ENCODE results near the gene SPRY4.
"Not testable (repeated sequence)": the region's sequence is repeated elsewhere in the genome, so short reads cannot be mapped to it uniquely, and the experiment has no call there.

The SPRY4 gene

DNA sequence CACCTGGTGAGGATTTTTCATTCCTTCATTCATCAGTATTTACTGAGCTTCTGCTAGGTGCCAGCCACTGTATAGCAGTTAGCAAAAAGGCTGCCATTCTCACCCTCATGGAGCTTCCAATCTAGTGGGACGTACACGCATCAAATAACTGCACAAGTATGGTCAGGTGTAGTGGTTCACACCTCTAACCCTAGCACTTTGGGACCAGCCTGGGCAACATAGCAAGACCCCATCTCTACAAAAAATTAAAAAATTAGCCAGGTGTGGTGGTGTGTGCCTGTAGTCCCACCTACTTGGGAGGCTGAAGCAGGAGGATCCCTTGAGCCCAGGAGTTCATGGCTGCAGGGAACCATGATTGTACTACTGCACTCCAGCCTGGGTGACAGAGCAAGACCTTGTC, 8.9 kb upstream of the SPRY4 start:
- DNase-seq: not testable (repeated sequence)

GRCh38 chr5:142330444-142330843, 5.6 kb upstream of the SPRY4 start:
- DNase-seq: no peak

- no peak for DNase-seq
Observed at GRCh38 chr5:142330026-142330425, 5.2 kb upstream of the SPRY4 start.

DNA sequence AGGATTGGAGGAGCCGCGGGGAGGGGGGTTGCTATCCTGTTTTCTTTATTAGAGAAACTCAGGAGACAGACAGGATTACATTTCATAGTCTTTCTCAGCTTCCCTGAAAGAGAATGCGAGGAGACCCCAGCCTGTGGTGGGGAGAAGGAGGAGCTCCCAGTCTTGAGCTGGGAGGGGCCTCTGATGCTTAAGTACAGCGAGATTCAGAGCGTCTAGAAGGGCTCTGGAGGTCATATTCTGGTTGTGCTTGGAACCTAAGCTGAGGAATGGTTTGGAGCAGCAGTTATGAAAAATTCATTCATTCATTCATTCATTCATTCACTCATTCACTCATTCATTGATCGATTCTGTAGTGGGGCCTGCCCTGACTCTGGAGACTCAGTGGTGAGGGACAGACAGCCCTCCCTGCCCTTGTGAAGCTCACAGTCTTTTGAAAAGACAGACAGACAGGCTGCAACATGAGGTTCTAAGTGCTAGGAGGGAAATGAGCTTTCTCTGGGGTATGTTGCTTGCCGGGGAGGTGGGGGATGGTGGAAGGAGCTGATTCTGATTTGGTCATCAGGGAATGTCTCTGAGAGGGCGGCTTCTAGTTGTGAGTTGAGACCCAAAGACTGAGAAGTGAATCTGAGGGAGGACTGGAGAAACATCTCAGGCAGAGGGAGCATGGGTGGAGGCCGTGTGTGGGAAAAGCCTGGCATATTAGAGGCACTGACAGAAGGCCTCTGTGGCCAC, 2.5 kb upstream of the SPRY4 start:
- DNase-seq: no peak

GRCh38 chr5:142326480-142326938, 1.7 kb upstream of the SPRY4 start:
- DNase-seq: no peak

DNA sequence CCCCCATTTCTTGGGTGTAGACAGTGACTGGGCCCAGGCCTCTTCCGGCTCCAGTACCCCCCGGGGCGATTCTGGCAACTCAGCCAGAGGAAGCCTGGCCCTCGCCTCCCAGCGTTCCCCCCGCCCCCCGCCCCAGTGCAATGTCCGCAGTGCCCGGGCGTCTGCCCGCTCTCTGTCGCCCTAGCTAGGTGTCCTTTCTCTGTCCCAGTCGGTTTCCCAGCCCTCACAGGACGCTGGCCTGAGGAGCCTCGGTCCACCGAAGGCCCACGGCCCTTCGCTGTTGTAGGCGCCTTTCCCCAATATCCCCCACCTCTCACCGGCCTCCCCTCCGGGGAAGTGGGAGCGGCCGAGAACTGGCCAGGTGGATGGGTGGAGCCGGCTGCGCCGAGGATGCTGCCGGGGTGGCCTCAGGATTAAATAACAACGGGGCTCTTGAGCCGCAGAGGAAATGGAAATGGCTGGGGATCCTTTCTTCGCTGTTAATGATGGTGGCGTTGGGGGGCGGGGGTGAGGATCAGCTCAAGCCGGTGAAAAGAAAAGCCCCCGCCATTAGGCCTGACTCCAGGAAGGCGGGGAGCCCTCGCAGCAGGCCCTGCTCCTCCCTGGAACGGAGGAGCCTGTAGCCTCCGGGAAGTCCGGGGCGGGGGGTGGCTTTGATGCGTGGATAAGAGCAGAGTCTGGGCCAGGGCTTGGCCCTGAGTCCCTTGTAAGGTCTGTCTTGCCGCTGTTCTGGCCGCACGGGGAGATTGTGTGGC, 1.1 kb upstream of the SPRY4 start:
- DNase-seq: peak; percentile 64 to 77

- DNase-seq: peak in 1 of 2 experiments; percentile 45
Observed at GRCh38 chr5:142324136-142324870, 518 bp downstream of the SPRY4 start.

DNA sequence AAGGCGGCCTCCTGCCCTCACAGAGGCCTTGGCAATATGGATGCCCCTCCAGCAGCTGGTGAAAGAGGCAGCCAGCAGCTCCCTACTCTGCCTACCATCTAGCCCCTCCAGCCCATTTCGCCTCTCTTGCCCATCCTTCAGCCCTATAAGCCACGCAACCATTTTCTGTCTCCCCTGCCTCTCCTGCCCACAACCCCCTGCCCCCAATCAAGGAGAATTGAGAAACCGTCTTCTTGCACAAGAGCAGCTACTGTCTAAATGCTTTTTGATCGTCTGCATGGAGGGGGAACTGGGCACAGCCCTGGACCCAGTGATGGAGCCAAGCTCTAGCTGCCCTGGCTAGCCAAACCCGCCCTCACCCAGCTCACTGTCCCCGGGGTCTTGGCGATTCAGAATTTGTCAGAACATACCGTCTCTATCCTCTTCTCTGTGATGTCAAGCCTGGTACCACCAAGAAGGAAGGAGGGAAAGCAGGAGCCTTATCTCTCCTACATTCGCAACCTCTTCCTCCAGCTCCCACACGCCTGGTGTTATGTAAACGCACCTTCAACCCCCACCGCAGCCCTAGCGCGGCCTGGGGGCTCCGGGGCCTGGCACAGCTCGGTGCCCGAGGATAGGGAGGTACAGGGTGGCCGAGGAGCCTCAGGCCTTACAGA, 1.2 kb downstream of the SPRY4 start:
- no peak for DNase-seq

GRCh38 chr5:142322747-142323479, 1.9 kb downstream of the SPRY4 start:
- DNase-seq: no peak

DNA sequence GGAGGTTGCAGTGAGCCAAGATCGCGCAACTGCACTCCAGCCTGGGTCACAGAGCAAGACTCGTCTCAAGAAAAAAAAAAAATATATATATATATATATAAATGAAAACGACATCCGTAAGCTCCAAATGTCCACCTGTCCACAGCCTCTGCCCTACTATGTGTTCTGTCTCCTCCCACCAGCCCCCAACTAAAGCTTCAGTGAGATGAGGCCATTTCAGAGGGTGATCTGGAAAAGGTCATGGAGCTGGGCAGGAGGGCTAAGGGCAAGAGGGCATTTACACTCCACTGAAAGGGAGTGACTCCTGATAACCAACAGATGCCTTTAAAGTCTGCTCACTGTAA, 2.4 kb downstream of the SPRY4 start:
- DNase-seq: no peak

DNA sequence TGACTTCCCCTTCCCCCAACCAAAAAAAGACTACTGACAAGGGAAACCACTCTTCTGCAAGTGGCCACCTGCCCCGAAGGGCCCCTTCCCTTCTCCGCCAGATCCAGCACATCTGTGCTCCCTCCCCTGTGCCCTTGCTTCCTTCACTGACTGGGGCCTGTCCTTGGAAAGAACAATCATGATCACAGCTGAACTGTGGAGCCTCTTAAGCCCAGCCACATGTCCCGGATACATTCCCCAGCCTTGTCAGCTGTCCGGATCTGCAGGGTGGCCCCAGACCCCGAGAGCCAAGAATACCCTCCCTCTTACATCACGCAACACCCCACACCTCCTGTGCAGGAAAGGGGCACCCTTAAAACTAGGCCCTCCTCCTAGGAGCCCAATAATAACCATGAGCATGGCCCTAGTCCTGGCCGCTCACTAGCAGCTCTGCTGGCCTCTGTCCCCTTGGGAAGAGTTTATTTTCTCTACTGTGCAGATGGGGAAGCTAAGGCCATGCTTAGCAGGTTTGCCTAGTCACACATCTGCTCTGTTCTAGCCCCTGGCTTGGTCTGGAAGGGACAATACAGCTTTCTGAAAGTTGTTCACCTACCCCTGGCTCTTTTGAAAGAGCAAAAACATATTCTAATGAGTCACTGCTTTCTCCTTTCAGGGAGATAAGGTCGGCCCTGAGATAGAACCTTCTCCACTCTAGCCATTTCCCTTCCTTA, 3.8 kb downstream of the SPRY4 start:
- no peak for DNase-seq

- DNase-seq: no peak
Observed at GRCh38 chr5:142320430-142320738, 4.4 kb downstream of the SPRY4 start.

DNA sequence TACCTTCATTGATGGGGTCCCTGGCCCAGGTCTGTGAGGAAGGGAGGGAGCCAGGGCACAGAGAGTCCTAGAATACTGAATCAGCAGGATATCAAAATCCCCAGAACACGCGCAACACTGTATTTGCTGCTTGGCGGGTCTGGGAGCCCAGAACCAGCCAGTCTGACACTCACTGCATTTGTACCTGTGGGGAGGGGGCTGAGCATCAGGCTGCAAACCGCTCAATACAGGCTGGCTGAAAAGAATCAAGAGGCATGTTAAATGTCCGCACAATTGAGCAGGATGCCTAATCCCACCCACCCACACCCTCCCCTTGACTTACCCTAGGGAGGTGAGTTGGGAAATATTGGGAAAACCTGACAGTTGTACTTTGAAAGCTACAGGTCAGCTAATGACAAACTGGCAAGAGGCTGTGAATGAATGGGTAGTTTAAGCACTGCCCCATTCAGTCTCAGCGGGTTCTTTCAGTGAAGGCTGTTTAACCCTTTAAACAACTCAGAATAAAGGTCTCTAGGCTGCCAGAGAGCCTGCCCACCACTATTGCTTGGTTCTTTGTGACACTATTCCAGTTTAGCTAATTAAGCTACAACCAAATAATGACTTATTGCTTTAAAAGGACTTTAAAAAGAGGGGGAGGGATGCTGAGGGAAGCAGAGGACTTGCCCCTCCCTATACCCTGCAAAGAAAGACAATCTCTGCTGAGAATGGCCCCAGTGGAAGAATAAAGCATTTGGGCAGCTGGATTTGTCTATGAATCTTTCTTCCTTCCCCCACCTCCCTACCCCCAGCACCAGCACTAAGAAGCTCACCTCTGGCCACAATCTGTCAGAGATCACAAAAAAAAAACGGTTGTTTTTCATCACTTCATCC, 5.0 kb downstream of the SPRY4 start:
- DNase-seq: no peak

DNA sequence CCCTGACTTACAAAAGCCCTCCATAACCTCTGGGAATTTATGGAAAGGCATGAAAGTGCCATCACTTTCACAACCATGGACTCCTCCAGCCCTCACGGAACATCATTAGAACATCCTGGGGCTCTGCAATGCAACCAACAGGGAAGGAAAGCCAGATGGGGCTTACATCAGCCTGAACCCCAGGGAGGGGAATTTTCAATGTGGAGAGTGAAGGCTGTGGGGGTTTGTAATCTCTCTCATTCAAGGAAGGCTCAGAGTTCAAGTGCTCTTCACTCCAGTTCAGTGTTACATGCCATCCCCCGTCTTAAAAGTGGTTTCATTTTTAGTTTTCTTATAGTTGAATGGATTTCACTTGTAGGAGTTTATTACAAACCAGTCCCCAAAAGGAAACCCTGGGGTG, 5.7 kb downstream of the SPRY4 start:
- no peak for DNase-seq

DNA sequence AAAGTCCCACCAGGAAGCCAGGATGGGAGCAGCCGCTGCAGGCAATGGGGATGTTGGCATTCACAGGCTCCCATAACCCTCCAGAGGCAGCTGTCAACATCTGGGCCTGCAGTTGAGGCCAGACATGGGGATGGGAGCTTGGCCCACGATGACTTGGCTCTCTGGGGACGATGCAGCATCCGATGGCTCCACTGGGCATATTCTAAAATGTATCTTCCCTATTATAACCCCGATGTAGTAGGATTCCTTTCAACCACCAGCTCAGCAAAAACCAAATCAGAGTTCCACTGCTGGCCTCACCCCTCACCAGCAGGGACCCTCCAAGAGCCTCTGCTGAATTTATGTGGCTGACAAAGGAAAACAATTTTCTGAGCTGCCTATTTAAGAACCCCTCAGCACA, 7.1 kb downstream of the SPRY4 start:
- no peak for DNase-seq

DNA sequence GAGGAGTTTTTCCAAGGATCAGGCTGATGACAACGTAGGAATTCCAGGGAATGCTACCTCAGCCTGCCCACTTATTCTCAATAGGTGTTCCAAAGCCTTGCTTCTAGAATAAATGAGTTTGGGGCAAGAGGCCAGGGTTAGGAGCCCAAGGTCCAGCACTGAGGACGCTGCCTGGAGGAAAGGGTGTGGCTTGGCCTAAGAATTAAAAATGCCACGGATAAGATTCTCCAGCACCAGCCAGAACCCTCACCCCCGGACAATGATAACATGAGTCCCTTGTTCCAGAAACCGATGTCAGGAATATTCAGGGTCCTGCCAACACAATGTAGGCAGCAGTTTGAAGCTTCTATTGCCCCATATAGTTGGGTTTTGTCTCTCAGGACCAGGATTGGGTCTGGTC, 7.6 kb downstream of the SPRY4 start:
- DNase-seq: no peak

DNA sequence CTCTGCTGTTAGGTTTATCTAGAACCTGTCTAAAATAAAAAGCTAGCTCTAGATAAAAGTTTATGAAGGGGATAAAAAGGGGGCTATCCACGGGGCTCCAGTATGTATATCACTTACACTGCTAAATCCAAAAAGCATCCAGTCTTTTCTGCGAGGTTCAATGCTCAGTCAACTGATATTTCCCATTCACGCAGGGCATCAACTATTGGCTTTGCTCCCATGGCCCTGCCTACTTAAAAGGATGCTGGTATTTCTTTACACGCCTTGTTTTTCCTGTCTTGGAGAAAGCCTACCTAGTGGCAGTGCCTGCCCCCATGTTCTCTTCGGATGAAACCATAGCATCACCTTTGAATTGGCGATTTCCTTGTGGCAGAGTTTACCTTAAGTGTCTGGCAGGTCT, 8.1 kb downstream of the SPRY4 start:
- no peak for DNase-seq

DNA sequence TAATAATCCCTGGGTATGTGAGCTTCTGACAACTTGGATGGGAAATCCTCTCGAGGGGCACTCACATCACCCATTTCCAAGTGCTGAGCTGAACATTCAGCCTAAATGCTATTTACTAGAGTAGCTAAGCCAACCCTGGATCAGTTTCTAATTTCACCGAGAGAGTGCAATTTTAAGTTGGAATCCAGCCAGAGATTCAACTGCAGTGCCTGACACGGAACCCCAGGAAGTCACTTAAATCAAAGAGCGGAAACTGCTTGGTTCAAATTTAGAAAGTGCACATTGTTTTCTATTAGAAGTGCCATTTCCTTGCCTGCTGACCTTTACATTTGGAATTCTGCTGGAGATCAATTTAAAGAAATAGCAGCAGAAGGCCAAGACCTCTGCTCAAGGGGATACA, 8.8 kb downstream of the SPRY4 start:
- peak in 1 of 2 experiments; percentile 30 for DNase-seq

DNA sequence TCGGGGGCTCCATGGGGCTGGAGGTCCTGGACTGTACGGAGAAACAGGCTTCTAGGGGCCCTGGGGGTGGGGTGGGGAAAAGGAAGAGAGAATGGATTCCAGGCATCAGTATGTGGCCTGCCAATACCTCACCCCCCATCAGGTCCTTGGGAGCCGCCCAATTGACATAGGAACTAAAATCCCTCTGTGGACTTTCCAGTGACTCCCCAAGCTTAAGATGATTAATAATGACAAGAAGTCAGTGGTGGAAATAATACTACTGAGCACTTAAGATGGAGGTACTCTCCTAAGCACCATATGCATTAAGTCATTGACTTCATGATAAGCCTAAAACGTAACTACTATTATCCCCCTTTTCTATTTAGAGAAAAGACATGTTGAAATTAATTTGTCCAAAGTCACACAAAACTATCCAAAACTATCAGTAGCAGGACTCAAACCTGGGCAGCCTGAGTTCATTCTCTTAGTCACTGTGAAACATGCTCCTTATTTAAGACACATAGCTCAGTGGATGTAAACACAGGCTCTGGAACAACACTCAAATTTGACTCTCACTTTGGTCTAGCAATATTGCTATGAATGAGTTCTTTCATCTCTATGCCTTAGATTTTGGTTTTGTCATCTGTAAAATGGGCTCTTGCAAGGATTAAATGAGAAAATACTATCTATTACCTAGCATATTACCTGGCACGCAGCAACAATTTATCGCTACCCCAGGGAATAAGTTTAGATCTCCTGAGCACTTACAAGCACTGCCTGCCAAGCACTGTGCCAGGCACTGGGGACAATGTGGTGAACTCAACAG, 9.5 kb downstream of the SPRY4 start:
- DNase-seq: no peak

- DNase-seq: no peak
Observed at GRCh38 chr5:142314606-142315005, 10.2 kb downstream of the SPRY4 start.
